GM23338 (cell line): ENCODE data around the gene APOLD1. TPM values are rescaled to one million over a fixed set of nuclear protein-coding genes. Genes with fewer than 3 reads are reported as not detected.

Source experiments
- ATAC-seq: fragments of 200-7000 bp; cut with Tn5 transposase; 3 replicates; pipeline ENCODE4 v1.9.1; 2020
- DNase-seq: peaks from one replicate; pipeline ENCODE4 v3.0.0-alpha.2; 2015; ENCODE audit warnings: low spot score
- H2AFZ ChIP-seq: fragments of 200-600 bp; sonication (generic); 2 replicates; pipeline ENCODE4 v1.8.0; 2016; ENCODE audit warnings: antibody characterized with exemption, mild to moderate bottlenecking, moderate library complexity
- H3F3A ChIP-seq: fragments of 200-600 bp; sonication (generic); replicated peaks from 2 replicates; pipeline ENCODE4 v1.8.0; 2017; ENCODE audit warnings: antibody characterized with exemption, mixed run types, low read depth
- H3K27ac ChIP-seq: fragments of 200-600 bp; sonication (generic); 2 replicates; pipeline ENCODE4 v1.6.1; 2016; ENCODE audit warnings: low read depth
- H3K27me3 ChIP-seq: fragments of 200-600 bp; sonication (generic); 2 replicates; pipeline ENCODE4 v1.8.0; 2016; ENCODE audit warnings: mild to moderate bottlenecking, mixed run types, moderate library complexity; ENCODE audit not compliant: insufficient read depth
- H3K36me3 ChIP-seq: fragments of 200-600 bp; sonication (generic); 2 replicates; pipeline ENCODE4 v1.8.0; 2016; ENCODE audit warnings: mild to moderate bottlenecking; ENCODE audit not compliant: insufficient read depth
- H3K4me1 ChIP-seq: fragments of 200-600 bp; sonication (generic); 2 replicates; pipeline ENCODE4 v1.8.0; 2016; ENCODE audit warnings: mild to moderate bottlenecking, moderate library complexity; ENCODE audit not compliant: insufficient read depth
- H3K4me2 ChIP-seq: fragments of 200-600 bp; sonication (generic); 2 replicates; pipeline ENCODE4 v1.7.1; 2017; ENCODE audit warnings: mixed run types
- H3K4me3 ChIP-seq: fragments of 200-600 bp; sonication (generic); 2 replicates; pipeline ENCODE4 v1.6.1; 2016; ENCODE audit warnings: mixed run types
- H3K79me2 ChIP-seq: fragments of 200-600 bp; sonication (generic); replicated peaks from 2 replicates; pipeline ENCODE4 v1.8.0; 2017; ENCODE audit warnings: mild to moderate bottlenecking; ENCODE audit not compliant: insufficient read depth
- H3K9me2 ChIP-seq: fragments of 200-600 bp; sonication (generic); 2 replicates; pipeline ENCODE4 v1.8.0; 2017; ENCODE audit not compliant: insufficient read depth
- H4K20me1 ChIP-seq: fragments of 200-600 bp; sonication (generic); replicated peaks from 2 replicates; pipeline ENCODE4 v1.8.0; 2017; ENCODE audit warnings: mild to moderate bottlenecking; ENCODE audit not compliant: insufficient read depth
- H3K27ac Mint-ChIP-seq: 2 replicates; pipeline ENCODE4 v1.8.0; 2020; ENCODE audit warnings: inconsistent platforms, mild to moderate bottlenecking, moderate library complexity, mixed read lengths
- H3K27me3 Mint-ChIP-seq: 3 replicates; pipeline ENCODE4 v1.8.0; 2022; ENCODE audit warnings: low read depth, mild to moderate bottlenecking, moderate library complexity, mixed read lengths, inconsistent platforms; ENCODE audit not compliant: insufficient read depth, poor library complexity
- H3K36me3 Mint-ChIP-seq: 3 replicates; pipeline ENCODE4 v1.8.0; 2021; ENCODE audit warnings: low read depth, mild to moderate bottlenecking, inconsistent platforms, moderate library complexity, mixed read lengths
- H3K4me1 Mint-ChIP-seq: 3 replicates; pipeline ENCODE4 v1.8.0; 2020; ENCODE audit warnings: mild to moderate bottlenecking, inconsistent platforms, mixed read lengths
- H3K4me3 Mint-ChIP-seq: 3 replicates; pipeline ENCODE4 v1.8.0; 2021; ENCODE audit warnings: moderate library complexity, mild to moderate bottlenecking, inconsistent platforms, mixed read lengths
- H3K9me3 Mint-ChIP-seq: 3 replicates; pipeline ENCODE4 v1.8.0; 2020; ENCODE audit warnings: moderate library complexity, mild to moderate bottlenecking, inconsistent platforms, mixed read lengths
- CREB1 ChIP-seq: fragments of 250-450 bp; sonication (Bioruptor Pico); IDR thresholded peaks from 2 replicates; pipeline ENCODE4 v1.5.0; 2020; ENCODE audit warnings: low read depth, mild to moderate bottlenecking, moderate library complexity
- EZH2 ChIP-seq: fragments of 200-600 bp; sonication (generic); IDR thresholded peaks from one replicate; pipeline ENCODE4 v1.8.0; 2017; ENCODE audit warnings: antibody characterized with exemption, mild to moderate bottlenecking, low read depth; ENCODE audit not compliant: unreplicated experiment
- EZH2phosphoT487 ChIP-seq: fragments of 200-600 bp; sonication (generic); IDR thresholded peaks from one replicate; pipeline ENCODE4 v1.8.1; 2018; ENCODE audit warnings: antibody characterized with exemption; ENCODE audit not compliant: unreplicated experiment
- JUNB ChIP-seq: IDR thresholded peaks from one replicate; pipeline ENCODE4 v1.6.1; 2016; ENCODE audit warnings: antibody characterized with exemption; ENCODE audit not compliant: unreplicated experiment
- NANOG ChIP-seq: IDR thresholded peaks from 2 replicates; pipeline ENCODE4 v1.6.1; 2016; ENCODE audit warnings: antibody characterized with exemption, borderline replicate concordance
- POLR2AphosphoS5 ChIP-seq: IDR thresholded peaks from 2 replicates; pipeline ENCODE4 v1.6.1; 2016; ENCODE audit warnings: antibody characterized with exemption, low read depth
- STAT1 ChIP-seq: IDR thresholded peaks from one replicate; pipeline ENCODE4 v1.6.1; 2016; ENCODE audit warnings: antibody characterized with exemption; ENCODE audit not compliant: unreplicated experiment
- ZNF114 ChIP-seq: fragments of 250-450 bp; sonication (Bioruptor Pico); IDR thresholded peaks from 2 replicates; pipeline ENCODE4 v1.5.0; 2020; ENCODE audit warnings: mild to moderate bottlenecking, moderate library complexity
- ZNF331 ChIP-seq: fragments of 250-450 bp; sonication (Bioruptor Pico); IDR thresholded peaks from 2 replicates; pipeline ENCODE4 v1.5.0; 2020; ENCODE audit warnings: low read depth, mild to moderate bottlenecking, moderate library complexity
- polyA plus RNA-seq: library from polyadenylated mRNA; unstranded; fragments of >200 nt; fragmentation: Nextera tagmentation; extraction: Ambion mirVana; gene quantifications from 2 replicates; pipeline ENCODE4 v1.2.1, GENCODE V29; 2016
- total RNA-seq: library from RNA; depleted of rRNA; stranded (reverse); fragments of >200 nt; shearing (Covaris generic); gene quantifications from 2 replicates; pipeline ENCODE4 v1.2.3, GENCODE V29; 2014
- TF ChIP-seq, protein P1 (sequence below): IDR thresholded peaks from 2 replicates; pipeline ENCODE4 v1.6.1; 2016; ENCODE audit warnings: antibody characterized with exemption
- TF ChIP-seq, protein P2 (sequence below): IDR thresholded peaks from one replicate; pipeline ENCODE4 v1.6.1; 2018; ENCODE audit warnings: antibody characterized with exemption; ENCODE audit not compliant: unreplicated experiment
- TF ChIP-seq, protein P3 (sequence below): fragments of 250-450 bp; sonication (Bioruptor Pico); IDR thresholded peaks from 2 replicates; pipeline ENCODE4 v1.5.0; 2020; ENCODE audit warnings: mild to moderate bottlenecking, moderate library complexity
- TF ChIP-seq, protein P4 (sequence below), 2 experiments: fragments of 200-600 bp in 1 of 2; sonication (generic) in 1 of 2; conservative IDR thresholded peaks; 2 replicates each; pipeline versions ENCODE4 v1.5.1 to v1.6.1; 2016 to 2017; ENCODE audit warnings: antibody characterized with exemption in 2 of 2, low read depth in 2 of 2, mild to moderate bottlenecking in 2 of 2, moderate library complexity in 1 of 2

Gene APOLD1
- total and polyA plus RNA-seq, 2 experiments from 2014 or later: 0.94 to 1.8 TPM

DNA sequence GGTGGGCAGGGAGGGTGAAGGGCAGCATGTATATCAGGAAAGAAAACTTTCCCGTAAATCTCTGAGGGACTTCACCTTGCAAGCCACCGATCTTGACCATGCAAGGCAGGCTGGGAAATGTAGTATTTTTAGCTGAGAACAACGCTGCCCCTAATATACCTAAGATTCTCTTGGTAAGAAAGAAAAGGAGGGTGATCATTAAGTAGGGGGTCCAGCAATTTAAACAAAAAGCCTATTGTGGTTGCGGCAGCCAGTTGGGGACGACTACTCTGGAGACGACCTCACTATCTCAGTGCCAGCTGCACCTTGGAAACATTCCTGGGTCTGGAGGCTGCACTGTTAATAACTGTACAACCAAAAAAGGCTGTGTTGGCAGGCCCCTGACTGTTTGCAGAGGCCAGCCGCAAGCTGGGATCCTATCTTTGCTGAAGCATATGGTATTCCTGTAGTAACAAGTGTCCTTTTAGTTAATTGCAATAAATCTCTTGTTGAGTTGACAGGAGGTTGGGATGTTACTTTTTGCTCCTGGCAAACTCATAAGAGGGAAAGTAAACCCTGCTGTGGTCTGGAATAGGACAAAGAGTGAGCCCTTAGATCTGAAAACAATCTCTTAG, 6.4 kb downstream of the APOLD1 start:
- no peaks in the 10 kb centered on the region for H3K36me3 ChIP-seq
- H3K4me3 ChIP-seq: no peak overlapping the region
- H3K9me2 ChIP-seq: no peaks in the 10 kb centered on the region
- H4K20me1 ChIP-seq: no peaks in the 10 kb centered on the region
- H3K4me2 ChIP-seq: 0 out of 2 replicates have a peak overlapping the region, but pooled peaks have one; percentile 9
- H2AFZ ChIP-seq: peak overlapping the region; percentile 52; the same call in 1 of the 2 replicates
- H3K79me2 ChIP-seq: no peaks in the 10 kb centered on the region
- DNase-seq (peak; percentile 57), ATAC-seq (peak; percentile 7; the same call in 2 of the 3 replicates)
- no peaks in the 10 kb centered on the region for H3F3A ChIP-seq
- Mint-ChIP-seq H3K27me3 (peaks cover 16% of the 10 kb centered on the region), H3K9me3 (peaks cover 9% of the 10 kb centered on the region; the same call in 1 of the 3 replicates), H3K4me3 (no peak overlapping the region), H3K36me3 (peaks cover 4% of the 10 kb centered on the region; the same call in 2 of the 3 replicates), H3K4me1 (peaks cover 11% of the 10 kb centered on the region), H3K27ac (no peak overlapping the region)
- no peak overlapping the region for H3K27ac ChIP-seq
- H3K4me1 ChIP-seq: peaks cover 6% of the 10 kb centered on the region
- TF ChIP-seq CREB1 (CRISPR knock-in tag) (no peak), ZNF331 (no peak), POLR2AphosphoS5 (no peak), ZNF114 (CRISPR knock-in tag) (no peak), EZH2 (no peak), EZH2phosphoT487 (no peak), JUNB (no peak), NANOG (no peak), STAT1 (no peak)
- TF ChIP-seq, protein P1, sequence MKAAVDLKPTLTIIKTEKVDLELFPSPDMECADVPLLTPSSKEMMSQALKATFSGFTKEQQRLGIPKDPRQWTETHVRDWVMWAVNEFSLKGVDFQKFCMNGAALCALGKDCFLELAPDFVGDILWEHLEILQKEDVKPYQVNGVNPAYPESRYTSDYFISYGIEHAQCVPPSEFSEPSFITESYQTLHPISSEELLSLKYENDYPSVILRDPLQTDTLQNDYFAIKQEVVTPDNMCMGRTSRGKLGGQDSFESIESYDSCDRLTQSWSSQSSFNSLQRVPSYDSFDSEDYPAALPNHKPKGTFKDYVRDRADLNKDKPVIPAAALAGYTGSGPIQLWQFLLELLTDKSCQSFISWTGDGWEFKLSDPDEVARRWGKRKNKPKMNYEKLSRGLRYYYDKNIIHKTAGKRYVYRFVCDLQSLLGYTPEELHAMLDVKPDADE: no peak
- TF ChIP-seq, protein P2, sequence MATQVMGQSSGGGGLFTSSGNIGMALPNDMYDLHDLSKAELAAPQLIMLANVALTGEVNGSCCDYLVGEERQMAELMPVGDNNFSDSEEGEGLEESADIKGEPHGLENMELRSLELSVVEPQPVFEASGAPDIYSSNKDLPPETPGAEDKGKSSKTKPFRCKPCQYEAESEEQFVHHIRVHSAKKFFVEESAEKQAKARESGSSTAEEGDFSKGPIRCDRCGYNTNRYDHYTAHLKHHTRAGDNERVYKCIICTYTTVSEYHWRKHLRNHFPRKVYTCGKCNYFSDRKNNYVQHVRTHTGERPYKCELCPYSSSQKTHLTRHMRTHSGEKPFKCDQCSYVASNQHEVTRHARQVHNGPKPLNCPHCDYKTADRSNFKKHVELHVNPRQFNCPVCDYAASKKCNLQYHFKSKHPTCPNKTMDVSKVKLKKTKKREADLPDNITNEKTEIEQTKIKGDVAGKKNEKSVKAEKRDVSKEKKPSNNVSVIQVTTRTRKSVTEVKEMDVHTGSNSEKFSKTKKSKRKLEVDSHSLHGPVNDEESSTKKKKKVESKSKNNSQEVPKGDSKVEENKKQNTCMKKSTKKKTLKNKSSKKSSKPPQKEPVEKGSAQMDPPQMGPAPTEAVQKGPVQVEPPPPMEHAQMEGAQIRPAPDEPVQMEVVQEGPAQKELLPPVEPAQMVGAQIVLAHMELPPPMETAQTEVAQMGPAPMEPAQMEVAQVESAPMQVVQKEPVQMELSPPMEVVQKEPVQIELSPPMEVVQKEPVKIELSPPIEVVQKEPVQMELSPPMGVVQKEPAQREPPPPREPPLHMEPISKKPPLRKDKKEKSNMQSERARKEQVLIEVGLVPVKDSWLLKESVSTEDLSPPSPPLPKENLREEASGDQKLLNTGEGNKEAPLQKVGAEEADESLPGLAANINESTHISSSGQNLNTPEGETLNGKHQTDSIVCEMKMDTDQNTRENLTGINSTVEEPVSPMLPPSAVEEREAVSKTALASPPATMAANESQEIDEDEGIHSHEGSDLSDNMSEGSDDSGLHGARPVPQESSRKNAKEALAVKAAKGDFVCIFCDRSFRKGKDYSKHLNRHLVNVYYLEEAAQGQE: no peak
- TF ChIP-seq, protein P3, sequence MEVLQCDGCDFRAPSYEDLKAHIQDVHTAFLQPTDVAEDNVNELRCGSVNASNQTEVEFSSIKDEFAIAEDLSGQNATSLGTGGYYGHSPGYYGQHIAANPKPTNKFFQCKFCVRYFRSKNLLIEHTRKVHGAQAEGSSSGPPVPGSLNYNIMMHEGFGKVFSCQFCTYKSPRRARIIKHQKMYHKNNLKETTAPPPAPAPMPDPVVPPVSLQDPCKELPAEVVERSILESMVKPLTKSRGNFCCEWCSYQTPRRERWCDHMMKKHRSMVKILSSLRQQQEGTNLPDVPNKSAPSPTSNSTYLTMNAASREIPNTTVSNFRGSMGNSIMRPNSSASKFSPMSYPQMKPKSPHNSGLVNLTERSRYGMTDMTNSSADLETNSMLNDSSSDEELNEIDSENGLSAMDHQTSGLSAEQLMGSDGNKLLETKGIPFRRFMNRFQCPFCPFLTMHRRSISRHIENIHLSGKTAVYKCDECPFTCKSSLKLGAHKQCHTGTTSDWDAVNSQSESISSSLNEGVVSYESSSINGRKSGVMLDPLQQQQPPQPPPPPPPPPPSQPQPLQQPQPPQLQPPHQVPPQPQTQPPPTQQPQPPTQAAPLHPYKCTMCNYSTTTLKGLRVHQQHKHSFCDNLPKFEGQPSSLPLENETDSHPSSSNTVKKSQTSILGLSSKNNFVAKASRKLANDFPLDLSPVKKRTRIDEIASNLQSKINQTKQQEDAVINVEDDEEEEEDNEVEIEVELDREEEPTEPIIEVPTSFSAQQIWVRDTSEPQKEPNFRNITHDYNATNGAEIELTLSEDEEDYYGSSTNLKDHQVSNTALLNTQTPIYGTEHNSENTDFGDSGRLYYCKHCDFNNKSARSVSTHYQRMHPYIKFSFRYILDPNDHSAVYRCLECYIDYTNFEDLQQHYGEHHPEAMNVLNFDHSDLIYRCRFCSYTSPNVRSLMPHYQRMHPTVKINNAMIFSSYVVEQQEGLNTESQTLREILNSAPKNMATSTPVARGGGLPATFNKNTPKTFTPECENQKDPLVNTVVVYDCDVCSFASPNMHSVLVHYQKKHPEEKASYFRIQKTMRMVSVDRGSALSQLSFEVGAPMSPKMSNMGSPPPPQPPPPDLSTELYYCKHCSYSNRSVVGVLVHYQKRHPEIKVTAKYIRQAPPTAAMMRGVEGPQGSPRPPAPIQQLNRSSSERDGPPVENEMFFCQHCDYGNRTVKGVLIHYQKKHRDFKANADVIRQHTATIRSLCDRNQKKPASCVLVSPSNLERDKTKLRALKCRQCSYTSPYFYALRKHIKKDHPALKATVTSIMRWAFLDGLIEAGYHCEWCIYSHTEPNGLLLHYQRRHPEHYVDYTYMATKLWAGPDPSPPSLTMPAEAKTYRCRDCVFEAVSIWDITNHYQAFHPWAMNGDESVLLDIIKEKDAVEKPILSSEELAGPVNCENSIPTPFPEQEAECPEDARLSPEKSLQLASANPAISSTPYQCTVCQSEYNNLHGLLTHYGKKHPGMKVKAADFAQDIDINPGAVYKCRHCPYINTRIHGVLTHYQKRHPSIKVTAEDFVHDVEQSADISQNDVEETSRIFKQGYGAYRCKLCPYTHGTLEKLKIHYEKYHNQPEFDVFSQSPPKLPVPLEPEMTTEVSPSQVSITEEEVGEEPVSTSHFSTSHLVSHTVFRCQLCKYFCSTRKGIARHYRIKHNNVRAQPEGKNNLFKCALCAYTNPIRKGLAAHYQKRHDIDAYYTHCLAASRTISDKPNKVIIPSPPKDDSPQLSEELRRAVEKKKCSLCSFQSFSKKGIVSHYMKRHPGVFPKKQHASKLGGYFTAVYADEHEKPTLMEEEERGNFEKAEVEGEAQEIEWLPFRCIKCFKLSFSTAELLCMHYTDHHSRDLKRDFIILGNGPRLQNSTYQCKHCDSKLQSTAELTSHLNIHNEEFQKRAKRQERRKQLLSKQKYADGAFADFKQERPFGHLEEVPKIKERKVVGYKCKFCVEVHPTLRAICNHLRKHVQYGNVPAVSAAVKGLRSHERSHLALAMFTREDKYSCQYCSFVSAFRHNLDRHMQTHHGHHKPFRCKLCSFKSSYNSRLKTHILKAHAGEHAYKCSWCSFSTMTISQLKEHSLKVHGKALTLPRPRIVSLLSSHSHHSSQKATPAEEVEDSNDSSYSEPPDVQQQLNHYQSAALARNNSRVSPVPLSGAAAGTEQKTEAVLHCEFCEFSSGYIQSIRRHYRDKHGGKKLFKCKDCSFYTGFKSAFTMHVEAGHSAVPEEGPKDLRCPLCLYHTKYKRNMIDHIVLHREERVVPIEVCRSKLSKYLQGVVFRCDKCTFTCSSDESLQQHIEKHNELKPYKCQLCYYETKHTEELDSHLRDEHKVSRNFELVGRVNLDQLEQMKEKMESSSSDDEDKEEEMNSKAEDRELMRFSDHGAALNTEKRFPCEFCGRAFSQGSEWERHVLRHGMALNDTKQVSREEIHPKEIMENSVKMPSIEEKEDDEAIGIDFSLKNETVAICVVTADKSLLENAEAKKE: no peak
- TF ChIP-seq, protein P4, sequence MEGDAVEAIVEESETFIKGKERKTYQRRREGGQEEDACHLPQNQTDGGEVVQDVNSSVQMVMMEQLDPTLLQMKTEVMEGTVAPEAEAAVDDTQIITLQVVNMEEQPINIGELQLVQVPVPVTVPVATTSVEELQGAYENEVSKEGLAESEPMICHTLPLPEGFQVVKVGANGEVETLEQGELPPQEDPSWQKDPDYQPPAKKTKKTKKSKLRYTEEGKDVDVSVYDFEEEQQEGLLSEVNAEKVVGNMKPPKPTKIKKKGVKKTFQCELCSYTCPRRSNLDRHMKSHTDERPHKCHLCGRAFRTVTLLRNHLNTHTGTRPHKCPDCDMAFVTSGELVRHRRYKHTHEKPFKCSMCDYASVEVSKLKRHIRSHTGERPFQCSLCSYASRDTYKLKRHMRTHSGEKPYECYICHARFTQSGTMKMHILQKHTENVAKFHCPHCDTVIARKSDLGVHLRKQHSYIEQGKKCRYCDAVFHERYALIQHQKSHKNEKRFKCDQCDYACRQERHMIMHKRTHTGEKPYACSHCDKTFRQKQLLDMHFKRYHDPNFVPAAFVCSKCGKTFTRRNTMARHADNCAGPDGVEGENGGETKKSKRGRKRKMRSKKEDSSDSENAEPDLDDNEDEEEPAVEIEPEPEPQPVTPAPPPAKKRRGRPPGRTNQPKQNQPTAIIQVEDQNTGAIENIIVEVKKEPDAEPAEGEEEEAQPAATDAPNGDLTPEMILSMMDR (conservative IDR thresholded peaks at IDR 0.05; ENCODE audit: low read depth in 2 of 2): no peak
- peaks cover 19% of the 10 kb centered on the region for H3K27me3 ChIP-seq
